Activated naive CD4-positive, alpha-beta T cell treated with anti-CD3 and anti-CD28 coated beads, Interleukin-2, amount 50 U/mL, for 16 hours (primary cell): ENCODE measurements around the gene C16orf74.

Experiments used
- DNase-seq: peaks from one replicate; pipeline ENCODE4 v3.0.0-alpha.2; 2020

C16orf74 gene

DNA sequence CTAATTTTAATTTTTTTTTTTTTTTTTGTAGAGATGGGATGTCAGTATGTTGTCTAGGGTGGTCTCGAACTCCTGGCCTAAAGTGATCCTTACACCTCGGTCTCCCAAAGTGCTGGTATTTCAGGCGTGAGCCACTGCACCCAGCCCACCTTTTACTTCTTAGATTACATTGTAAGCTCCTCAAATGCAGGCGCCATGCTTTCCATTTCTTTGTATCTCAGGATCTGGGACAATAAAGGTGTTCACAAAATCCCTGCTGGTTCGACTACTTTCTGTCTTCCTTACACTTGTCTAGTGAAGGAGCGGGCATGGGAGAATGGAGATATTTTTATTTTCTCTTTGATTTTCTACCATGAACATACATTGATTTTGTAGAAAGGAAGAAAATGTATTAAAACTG lies 23.2 kb upstream of the C16orf74 start:
- no peak for DNase-seq

- no peak for DNase-seq
Measured at GRCh38 chr16:85773044-85773443, 22.1 kb upstream of the C16orf74 start.

DNA sequence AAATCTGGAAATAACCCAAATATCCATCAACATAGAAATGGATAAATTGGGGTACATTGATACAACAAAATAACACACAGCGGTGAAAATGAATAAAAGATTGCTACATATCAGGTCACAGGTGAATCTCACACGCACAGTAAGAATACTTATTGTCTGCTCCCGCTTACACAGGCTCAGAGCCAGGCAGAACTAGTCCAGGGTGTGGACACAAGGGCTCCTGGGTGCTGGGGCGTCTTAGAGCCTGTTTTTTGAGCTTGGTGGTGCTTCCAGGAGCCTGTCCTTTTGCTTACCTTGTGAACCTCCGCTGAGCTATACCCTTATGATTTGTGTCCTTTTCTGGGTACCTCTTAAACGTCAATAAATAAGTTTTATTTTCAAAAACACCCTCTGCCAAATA lies 19.8 kb upstream of the C16orf74 start:
- no peak for DNase-seq

DNA sequence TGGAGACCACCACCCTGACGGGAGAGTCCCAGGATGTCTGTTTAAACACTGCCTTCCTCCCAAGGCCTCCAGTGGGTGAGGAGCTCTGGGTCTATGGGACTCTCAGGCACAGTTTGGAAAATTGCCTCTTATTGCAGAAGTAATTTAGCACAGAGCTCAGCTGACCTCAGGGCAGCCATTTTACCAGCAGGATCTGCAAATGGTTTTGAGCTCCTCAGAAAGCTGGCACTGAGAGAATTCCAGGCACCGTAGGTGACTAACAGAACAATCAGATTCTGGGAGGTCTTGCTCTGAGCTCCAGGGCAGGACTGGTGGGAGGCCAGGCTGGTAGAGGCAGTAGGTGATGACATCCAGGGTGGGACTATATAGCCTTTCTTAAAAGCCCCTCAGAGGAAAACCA lies 17.3 kb upstream of the C16orf74 start:
- no peak for DNase-seq

DNA sequence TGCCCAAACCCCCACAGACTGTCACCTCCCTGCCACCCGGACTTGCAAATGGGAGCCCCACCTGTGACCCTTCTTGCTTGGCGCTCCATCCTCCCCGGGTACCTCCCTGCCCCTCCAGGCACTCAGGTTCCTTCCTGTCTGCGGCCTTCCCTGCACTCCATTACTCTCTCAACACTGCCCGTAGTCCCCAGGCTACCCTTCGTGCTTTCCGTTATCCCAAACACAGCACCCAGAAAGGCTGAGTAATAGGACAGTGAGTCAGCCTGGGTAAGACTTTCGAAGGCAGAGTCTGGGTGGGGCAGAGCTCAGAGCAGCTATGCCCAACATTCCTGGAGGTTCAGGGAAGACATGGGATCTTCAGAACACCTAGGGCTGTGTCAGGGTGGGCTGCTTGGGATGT lies 16.6 kb upstream of the C16orf74 start:
- no peak for DNase-seq

DNA sequence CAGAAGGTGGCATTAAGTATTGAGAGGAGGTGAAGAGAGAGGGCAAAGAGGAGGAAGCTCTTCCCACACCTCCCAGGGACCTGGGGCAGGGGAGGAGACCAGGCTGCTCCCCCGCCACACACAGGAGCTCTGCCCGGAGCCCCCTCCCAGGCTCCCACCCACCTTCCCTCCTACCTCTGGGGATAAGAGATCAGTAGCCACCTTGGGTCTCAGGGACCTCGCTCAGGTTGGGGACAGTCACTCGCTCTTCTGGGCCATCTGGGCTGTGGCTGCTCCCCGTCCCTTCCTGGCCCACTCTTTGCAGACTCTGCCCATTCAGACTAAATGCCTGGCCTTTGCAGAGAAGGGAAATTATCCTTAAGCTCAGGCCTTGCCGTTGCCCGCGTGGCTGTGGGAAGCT lies 14.9 kb upstream of the C16orf74 start:
- DNase-seq, result no peak

DNA sequence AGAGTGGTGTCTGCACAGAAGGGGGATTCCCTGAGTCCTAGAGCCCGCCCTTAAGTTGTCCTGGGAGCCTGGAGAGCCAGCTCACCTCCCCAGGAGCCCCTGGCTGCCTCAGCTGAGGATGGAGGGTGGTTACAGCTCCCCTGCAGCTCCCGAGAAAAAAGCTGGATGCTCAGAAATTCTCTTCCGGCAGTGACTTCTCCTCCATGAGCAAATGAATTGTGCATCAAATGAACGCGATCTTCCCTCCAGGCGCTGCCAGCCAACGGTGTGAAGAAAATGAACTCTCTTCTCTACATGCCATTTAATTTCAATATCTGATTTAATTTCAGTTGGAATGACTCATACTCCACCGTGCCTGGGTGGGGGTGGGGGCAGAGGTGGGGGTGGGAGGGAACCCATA lies 14.3 kb upstream of the C16orf74 start:
- no peak for DNase-seq

DNA sequence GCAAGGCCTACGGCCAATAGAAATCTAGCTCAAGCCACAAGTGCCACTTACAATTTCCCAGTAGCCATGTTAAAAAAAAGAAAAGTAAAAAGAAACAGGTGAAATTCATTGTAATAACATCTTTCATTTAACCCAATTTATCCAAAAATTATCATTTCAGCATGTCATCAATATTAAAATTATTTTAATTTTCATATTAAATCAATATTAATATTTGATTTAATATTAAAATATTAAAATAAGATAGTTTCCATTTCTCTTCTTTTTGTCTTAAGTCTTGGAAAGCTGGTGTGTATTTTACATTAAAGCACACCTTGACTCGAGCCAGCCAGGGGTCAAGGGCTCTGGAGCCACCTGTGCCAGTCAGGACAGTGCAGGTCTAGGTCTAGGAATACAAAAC lies 12.7 kb upstream of the C16orf74 start:
- no peak for DNase-seq

DNA sequence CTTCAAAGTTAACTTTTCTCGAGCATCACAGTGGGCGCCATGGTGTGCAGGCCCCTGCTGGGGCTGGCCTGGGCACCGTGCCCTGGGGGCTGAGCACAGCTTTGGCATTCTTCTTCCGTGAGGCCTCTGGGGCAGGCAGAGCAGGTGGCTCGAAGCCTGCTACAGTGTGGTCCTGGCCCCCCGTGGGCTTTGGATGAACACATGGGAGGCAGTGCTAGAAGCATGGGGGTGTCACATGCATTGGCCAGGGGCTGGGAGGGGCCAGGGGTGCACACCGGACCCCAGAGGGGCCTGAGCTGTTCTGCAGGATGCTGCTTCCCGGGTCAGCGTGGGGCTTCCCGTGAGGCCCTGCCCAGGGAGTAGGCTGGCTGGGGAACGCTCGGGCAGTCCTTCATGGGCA lies 12.1 kb upstream of the C16orf74 start:
- DNase-seq, result no peak

DNA sequence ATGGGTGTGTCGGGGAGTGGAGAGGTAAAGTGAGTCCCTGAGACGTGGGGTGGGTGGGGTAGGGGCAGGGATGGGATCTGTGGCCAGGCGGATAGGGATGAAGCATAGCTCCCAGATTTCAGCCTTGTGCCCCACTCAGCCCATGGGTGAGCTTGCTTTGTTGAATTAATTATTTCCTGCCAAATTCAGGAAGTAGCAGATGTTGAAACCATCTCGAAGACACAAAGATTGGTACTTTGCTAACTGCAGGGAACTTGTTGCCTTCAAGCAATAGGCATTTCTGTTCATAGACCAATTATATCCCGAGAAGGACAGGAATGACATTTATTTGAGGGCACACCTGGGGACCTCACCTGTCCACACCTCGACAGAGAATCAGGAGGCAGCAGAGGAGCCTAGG lies 11.0 kb upstream of the C16orf74 start:
- DNase-seq, result no peak

DNA sequence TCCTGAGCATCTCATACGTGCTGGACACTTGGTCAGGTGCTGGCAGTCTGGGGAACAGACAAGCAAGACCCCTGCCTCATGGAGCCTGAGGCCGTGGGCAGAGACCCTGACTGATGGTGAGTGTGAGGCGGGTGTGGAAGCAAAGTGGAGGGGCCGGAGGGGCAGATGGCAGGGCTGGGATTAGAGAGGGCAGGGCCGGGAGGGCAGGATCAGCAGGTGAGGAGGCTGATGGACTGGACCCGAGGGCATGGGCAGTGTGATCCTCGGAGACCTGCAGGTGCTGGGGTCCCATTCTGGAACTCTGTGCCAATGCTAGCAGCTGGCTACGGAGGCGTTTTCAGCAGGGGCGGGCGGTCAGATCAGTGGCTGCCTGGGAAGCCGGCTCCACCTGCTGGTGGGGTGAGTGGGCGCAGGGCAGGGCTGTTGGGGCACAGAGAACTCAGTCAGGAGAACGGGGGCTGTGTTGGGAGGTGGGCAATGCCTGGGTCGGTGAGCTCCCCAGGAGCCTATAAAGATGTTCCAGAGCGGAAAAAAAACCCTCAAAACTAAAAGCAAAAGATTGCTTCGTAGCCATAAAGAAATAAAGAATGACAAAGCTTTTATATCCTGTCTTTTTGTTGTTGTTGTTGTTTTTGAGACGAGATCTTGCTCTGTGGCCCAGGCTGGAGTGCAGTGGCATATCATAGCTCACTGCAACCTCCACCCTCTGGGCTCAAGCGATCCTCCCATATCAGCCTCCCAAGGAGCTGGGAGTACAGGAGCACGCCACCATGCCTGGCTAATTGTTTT lies 8.9 kb upstream of the C16orf74 start:
- no peak for DNase-seq

DNA sequence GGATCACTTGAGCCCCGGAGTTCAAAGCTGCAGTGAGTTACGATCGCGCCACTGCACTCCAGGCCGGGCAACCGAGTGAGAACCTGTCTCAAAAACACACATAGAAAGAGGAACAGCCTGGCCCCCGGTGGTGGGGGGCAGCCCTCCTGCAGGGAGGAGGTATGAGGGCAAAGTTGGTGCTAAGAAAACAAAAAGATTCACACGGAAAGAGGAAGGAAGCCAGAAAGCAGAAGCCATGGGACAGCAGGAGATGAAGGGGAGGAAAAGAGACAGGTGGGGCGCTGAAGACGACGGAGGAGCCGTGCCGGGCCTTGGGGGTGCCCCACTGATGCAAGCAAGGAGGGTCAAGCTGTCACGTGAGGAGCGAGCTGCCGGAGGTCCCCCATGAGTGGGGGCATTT lies 8.2 kb upstream of the C16orf74 start:
- DNase-seq, result no peak

DNA sequence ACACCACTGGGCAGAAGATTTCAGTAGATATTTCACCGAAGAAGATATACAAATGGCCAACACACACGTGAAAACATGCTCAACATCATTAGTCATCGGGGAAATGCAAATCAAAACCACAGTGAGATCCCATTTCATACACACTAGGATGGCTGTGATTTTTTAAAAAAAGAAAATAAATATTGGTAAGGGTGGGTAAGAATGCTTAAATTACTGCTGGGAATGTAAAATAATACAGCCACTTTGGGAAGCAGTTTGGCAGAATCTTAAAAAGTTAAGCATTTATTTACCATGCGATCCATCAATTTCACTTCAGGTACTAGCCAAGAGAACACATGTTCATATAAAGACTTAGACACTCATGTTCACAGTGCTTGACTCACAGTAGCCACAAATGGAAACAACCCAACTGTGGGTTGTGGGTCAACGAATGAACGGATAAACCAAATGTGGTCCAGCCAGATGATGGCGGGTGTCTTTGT lies 6.5 kb upstream of the C16orf74 start:
- DNase-seq, result no peak

- no peak for DNase-seq
Measured at GRCh38 chr16:85755929-85756768, 5.3 kb upstream of the C16orf74 start.

DNA sequence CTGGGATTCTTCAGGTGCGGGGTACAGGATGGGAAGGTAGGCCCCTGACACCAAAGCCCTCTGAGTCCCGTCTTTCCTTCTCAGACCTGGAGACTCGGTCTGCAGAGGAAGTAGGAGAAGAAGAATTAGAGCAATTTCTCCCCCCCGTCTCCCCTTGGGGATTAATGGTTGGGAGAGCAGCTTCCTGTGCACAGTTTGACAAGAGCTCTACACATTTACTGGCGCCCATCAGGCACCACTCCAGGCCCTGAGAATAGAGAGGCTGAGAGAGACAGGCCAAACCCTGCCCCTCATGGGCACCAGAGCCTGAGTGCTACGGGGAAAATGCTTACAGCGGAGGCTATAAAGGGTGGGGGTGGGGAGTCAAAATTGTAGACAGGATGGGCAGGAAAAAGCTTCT lies 3.5 kb upstream of the C16orf74 start:
- no peak for DNase-seq

DNA sequence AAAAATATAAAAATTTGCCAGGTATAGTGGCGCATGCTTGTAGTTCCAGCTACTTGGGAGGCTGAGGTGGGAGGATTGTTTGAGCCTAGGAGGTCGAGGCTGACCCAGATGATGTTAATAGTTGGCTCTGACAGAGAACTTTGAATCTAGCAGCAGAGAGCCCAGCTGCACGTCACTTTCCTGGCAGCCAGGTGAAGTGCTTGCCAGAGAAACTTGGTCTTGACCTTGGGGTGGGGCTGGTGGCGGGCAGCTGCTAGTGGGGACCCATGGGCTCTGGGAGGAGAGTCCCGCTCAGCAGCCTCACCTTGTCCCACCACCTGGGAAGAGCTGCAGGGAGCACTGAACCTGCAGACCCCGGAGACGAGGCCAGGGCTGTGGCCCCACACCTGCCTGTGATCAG lies 3.1 kb upstream of the C16orf74 start:
- DNase-seq, result no peak

GRCh38 chr16:85753559-85753958 lies 2.7 kb upstream of the C16orf74 start:
- DNase-seq, result no peak

GRCh38 chr16:85752511-85753420 lies 1.9 kb upstream of the C16orf74 start:
- DNase-seq, result no peak

- DNase-seq, result no peak
Measured at GRCh38 chr16:85751698-85752501, 1.0 kb upstream of the C16orf74 start.

DNA sequence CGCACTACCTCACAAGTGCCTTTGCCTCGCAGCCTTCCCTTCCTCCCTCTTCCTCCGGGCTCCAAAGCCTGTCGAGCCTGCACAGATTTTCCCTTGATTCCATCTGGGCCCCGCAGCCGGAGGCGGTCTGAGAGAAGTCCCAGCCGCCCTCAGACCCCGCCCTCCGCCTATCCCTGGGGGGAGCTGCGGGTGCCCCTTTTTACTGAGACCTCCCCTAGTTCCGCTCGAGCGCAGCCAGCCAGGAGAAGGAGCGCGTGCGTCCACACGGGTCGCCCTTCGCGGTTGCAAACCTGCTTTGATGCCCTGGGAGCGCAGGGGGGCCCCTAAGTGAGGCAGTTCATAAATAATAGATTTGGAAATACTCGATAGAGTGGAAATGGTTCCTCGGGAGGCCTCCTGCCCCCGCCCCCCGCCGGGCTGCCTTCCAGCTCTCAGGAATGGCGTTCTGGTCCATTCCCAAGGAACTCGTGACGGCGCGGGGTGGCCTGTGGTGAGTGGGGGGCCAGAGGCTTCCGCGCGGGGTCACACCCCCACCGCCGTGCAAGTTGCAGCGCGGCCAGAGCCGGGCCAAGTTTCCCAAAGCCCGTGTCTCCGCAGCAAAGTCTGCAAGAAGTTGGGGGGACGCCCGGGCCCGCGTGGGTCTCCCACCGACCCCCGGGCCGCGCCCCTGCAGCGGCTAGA lies 610 bp downstream of the C16orf74 start:
- DNase-seq, result peak; percentile 23

- no peak for DNase-seq
Measured at GRCh38 chr16:85749771-85750145, 1.1 kb downstream of the C16orf74 start.
